NCI-H1694 treated with DMSO at 0.1 percent for 48 hours (cell line): ENCODE results near the gene PLA2G4F.

Experiments used
- DNase-seq: peaks from one replicate; lab custom pipeline; 2025; lab: John Stamatoyannopoulos, UW

The PLA2G4F gene

DNA sequence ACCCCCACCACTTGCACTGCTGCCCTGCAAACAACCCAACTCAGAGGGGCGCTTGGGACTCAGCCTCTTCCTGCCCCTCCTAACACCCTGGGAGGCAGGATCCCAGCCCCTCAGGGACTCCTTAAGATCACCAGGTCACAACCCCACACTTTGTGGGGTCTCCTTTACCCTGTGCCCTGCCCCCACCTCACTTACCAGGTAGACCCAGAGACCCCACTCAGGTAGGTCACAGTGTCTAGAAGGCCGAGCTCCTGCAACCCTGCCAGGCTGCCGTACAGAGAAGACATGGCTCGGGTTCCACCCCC, 9.1 kb downstream of the PLA2G4F start:
- DNase-seq: no peak

DNA sequence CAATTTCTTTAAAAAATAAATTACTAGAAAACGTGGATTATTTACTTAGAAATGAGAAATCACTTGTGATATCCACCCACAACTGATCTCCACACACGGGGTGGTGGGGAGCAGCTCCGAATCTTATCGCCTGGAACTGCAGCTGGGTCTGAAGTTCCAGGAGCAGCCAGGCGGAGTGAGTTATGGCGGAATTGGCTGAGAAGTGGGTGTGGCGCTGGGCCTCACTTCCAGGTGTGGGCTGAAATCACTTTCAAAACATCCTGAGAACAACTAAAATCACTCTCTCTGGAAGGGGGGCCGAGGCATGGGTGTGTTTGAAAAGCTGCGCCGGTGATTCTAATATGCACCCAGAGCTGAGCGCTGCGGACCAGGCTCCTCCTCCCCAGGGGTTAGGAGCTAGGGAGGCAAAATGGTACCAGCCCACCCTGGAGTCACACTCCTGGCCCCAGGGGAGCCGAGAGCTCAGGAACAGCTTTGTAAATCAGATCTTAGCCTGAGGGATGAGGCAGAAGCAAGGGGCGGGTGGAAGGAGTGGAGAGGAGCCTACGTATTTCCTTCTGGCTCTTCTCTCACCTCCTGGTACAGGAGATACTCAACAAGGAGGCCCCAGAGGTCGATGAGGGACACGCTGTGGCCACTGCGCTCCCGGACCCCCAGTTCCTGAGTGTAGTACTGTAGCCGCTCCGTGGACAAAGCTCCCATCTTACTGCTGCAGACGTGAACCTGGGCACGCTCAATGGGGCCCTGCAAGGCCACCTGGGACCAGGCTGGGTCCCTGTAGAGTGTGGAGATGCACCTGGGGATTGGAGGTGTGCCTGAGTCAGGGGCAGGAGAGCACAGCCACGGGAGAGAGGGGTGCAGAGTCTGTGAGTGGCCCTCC, 9.6 kb downstream of the PLA2G4F start:
- DNase-seq: no peak

DNA sequence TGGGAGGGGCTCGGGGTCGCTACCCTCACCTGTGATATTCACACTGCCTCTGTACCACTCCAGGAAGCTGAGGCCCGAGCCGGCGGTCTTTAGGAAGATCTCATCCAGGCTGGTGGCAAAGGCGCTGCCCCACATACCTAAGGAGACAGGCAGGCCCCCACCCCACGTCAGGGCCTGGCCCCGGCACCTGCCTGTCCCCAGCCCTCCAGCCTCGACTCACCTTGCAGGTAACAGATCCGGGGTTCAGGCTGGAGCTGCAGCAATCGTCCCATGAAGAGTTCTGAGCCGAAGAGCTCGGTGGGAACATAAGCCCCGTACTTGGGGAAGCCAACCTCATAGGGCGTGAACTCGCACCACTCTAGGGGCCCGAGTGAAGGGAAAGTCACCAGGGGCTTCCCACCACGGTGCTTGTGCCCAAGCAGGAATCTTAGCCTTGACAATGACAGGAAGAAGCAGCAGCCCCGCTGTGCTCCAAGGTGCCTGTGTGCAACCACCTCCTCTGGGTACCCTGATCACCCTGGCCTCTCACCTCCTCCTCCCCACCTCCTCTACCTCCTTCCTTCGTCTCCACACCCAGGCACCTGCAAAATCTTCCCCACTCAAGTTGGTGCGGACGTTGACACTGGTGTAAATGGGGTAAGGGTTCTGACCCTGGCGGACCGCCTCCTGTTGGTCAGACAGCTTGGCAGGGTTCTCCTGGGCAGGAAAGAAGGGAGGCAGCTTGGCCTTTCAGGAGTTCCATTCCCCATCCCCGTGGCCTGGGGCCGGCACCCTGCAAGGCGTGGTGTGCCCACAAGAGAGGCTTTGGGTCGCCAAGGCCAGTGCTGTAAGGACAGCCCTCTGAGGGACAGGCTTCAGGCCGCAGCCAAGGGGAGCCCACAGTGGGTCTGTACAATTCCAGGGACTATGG, 10.6 kb downstream of the PLA2G4F start:
- no peak for DNase-seq

DNA sequence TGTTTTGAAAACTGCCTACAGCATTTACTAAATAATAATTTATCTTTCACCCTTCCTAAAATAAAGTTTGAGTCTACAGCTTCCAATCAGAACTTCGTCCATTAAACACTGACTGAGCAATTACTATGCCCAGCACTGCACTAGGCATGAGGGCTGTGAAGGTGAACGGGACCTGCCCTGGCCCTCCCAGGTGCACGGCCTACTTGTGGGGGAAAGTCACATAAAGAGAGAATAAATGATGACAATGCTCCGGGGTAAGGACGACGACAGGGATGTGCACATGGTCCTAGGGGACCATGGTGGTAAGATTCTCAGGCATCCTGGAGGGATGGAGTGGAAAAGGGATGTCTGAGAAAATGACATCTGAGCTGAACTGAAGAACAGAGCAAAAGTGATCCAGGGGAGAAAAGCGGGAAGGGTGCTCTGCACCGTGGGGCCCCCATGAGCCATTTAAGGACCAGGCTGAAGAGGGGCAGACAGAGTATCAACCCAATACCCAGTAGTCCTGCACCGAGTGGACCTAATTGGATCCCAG, 11.5 kb downstream of the PLA2G4F start:
- DNase-seq: no peak

DNA sequence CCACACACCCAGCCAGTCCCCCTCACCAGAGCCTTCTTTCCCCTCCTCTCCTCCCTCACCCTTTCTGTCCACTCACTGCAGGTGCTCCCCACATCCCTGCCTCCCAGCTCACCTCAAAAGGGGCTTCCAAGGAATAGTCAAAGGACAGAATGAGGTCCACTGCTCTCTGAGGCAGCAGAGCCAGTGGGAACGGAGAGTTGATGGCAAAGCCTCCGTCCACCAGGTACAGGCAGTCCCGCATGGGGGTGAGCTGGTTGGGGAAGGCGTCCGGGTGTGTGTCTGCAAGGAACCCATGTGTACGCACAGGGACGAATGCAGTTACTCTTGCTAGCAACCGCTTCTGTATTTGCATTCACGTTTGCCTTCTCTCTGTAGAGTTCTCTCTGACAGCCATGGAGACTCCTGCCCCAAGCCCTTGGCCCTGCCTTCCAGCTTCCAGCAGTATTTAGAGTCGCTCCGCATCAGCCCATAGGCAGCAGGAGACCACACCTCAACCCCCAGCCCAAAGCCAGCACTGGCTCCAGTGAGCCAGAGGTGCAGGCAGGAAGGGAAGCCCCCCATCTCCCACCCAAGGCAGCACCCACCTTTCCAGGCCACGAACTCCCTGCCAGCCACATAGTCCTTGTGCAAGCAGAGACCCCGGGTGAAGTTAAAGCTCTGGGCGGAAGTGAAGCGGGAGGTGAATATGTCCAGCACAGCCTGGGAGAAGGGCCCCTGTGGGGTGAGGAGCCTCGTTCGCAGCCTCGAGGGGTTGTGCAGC, 12.4 kb downstream of the PLA2G4F start:
- DNase-seq: no peak

DNA sequence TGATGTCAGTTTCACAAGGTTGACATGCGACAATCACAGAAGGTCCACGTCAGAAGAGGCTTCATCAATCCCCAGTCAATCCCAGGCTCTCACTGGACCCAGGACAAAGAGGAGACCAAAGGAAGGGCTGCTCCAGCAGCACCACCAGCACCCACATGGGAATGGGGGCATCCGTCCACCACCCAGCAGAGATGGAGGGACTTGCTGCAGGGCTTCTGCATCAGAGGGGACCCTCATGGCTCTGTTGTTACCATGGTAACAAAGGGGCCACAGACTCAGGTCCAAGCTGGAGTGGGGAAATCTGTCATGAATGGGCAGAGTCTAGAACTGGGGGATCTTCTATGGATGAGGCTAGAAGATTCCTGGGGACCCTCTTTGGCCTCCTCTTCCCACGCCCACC, 13.1 kb downstream of the PLA2G4F start:
- no peak for DNase-seq

DNA sequence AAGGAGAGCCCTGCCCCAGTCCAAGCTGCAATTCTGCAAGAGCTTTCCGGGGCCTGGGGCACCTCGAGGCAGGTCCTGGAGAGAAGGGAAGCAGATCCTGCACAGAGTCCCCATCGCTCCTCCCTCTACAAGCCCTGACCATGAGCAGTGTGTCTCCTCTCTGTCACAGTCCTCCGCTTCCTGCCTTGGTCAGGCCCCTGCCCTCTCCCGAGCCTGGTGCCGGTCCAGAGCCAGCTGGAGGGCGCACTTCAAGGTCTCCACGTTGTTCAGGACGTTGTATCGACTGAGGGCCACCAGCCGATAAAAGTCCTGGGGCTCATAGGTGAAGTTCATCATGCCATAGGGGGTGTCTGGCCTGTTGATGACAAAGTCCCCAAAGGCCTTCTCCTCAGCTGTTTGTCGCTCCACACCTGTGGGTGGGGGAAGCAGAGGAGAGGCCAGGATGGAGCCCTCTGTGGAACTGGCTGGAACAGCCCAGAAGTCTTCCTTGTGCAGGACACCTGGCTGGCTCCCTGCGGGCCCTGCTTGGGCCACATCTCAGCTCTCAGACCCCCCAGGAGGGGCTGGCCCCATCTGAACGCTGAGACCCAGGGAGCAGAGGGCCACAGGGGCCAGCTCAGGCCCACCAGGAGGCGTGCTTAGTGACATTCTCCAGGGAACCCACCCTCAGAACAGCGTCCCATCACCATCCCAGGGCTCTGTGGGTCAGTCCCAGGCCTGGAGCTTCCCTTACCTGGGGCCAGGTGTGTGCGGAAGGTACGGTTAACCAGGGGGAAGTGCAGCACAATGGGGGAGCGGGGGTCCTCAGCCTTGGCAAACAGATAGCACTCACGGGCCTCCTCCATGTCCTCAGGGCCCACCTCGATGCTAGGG, 14.4 kb downstream of the PLA2G4F start:
- no peak for DNase-seq

DNA sequence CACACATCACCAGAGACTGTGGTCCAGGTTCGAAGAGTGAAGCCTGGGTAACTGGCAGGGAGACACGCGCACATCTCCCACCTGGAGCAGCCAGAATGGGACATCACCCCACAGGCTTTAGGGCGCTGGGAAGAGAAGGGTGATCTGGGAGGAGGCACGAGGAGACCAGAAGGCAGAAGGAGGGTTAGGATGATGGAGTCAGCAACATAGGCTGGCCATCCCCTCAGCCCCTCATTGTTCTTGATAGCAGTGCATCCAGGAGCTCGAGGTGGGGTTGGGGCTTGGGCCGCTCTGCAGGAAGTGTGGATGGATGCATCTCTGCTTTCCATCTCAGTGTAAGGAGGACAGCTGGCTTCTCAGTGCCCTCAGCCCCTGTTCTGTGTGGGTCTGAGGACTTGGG, 15.2 kb downstream of the PLA2G4F start:
- no peak for DNase-seq

DNA sequence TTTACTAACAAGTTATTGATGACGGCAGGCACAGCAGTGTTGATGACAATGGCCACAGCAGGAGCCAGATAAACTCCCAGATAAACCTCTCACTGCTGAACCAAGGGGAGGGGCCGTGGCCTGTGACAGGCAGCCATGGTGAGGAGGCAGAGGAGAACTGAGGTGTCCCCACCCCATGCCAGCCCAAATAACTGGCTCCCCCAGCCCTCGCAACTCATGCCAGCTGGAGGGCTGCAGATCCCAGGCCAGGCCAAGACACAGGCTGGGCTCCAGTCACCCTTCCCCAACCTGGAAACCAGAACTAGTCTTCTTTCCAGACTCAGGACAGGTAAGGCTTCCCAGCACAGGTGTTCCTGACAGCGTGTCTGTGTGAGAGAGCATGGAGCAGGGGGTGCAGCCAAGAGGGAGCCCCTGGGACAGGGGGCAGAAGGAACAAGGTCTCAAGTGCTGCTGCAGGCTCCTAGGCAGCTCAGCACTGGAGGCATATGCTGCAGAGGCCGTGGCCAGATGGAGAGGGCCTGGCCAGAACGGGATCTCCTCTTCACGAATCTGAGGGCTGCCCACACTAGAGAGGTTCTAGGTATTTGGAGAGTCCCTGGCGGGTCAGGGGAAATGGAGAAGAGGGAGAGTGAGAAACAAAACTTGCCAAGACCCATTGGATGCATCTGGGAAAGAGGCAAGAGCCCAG, 15.9 kb downstream of the PLA2G4F start:
- DNase-seq: no peak

DNA sequence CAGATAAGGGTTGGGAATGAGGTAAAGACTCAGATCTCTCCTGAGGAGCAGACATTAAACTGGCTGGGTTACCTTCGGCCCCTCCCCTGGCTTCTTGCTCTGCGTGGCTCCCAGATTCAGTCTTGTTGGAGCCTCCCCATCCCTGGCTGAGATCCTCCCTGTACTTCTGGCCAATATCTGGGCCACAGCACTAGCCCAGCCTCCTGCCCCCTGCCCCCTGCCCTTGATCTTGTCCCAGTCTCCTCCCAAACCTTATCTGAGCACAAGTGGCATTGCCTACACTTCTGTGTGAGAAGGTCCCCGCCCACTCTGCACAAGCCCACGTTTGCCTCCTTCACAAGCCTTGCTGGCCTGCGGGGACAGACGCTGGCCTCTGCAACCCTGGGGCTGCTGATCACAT, 16.8 kb downstream of the PLA2G4F start:
- no peak for DNase-seq

DNA sequence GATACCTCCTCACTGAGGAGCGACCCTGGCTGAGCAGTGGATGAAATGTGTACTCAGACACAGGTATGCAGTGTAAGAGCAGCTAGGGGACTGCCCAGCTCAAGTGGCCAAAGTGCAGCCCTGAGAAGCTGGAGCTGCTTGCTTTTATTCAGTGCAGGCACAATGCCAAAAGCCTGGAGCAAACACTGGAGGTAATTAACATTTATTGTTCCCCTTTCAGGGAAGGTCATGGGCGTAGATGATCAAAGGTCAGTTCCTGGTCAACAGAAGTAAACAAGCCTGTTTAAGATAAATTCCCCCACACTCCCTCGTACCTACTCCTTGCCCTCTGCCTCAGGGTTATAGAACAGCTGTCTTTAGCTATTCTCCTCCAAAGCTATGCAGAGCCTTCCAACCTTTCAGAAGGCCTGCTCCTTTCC, 17.5 kb downstream of the PLA2G4F start:
- no peak for DNase-seq

DNA sequence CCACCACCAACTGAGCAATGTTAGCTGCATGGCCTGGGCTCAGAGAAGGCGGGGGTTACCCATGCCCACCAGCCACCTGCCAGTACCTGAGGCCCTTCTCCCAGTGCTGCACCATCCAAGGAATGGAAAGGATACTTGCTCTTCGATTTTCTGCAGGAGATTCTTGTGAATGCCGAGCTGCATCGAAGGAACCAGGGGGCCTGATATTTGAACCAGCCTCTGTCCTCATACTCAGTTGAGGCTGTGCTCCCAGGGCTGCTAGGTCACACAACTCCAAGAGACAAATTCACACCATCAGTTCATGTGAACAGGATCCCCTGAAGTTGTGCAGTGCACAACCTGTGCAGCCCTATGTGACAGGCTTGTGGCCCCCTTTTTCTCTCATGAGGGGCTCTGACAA, 18.0 kb downstream of the PLA2G4F start:
- no peak for DNase-seq

DNA sequence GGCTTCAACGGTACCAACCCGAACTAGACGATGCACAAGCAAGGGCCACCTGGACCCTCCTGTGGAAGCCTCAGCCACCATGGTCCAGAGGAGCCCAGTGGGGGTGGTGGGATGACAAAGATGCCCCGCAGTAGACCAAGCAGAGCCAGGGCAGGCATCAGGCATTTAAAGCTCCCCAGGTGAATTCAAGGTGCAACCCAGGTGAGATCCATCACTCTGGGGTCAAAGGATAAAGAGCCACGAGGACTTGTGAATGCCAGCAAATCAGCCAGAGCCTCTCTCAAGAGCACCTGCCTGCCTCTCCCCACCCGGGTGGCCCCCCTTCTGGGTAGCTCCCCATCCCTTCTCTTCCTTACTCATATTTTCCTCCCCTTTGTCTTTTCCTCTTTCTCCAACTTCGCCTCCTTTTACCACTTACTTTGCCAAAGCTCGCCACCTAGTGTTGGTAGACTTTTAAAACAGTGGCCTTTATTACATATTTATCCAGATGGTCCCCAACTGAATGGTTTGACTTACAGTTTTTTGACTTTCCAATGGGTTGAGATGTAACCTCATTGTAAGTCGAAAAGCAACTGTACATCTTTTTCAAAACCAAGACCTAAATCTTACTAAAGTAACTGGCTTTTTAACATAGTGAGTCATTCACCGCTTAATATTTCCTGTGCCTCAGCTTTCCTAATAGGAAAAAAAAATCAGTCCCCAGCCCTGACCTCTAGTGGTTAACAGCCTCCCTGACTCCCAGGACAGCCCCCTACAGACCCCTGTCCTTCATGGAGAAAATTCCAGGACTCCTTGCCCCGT, 18.8 kb downstream of the PLA2G4F start:
- peak; percentile 40 for DNase-seq

DNA sequence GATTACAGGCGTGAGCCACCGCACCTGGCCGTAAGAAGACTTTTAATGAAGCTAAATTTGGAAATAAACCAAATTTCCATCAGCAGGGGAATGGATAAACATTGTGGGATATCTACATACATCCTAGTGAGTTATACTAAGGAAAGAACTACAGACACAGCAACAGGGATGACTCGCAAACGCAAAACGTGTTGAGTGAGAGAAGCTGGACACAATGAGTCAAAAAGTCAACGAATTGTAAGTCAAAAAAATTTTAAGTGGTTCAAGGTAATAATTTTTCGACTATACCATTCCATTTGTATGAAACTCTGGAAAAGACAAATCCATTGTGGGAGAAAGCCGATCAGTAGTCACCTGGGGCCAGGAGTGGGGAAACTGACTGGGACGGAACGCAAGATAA, 19.9 kb downstream of the PLA2G4F start:
- no peak for DNase-seq

DNA sequence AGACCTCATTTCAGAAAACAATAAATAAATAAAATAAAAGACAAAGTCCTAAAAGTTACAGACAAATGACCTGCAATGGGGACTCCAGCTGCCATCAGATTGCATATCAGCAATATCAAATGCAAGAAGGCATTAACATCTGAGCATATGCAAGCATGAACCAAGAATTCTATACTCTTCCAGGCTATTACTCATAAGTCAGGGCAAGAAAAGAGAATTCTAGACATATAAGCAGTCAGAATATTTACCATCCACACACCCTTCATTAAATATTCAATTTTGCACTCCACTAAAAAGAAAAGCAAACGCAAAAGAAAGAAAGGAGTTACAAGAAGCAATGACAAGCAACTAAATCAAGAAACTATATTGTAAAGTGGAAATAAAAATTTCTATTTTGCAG, 21.1 kb downstream of the PLA2G4F start:
- no peak for DNase-seq

DNA sequence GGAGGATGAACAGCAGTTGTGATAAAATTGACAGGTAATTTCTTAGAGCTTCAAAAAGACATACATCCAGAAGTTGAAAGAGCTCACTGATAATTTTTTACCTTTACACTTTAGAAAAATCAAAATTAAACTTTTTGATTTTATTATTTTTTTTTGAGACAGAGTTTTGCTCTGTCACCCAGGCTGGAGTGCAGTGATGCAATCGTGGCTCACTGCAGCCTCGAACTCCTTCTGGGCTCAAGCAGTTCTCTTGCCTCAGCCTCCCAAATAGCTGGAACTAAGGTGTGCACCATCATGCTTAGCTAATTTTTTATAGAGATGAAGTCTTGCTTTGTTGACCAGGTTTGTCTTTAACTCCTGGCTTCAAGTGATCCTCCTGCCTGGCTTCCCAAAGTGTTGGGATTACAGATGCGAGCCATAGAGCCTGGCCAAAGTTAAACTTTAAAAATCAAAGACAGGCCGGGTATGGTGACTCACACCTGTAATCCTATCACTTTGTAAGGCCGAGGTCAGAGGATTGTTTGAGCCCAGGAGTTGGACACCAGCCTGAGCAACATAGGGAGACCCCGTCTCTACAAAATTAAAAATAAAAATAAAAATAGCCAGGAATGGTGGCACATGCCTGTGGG, 21.7 kb downstream of the PLA2G4F start:
- no peak for DNase-seq

DNA sequence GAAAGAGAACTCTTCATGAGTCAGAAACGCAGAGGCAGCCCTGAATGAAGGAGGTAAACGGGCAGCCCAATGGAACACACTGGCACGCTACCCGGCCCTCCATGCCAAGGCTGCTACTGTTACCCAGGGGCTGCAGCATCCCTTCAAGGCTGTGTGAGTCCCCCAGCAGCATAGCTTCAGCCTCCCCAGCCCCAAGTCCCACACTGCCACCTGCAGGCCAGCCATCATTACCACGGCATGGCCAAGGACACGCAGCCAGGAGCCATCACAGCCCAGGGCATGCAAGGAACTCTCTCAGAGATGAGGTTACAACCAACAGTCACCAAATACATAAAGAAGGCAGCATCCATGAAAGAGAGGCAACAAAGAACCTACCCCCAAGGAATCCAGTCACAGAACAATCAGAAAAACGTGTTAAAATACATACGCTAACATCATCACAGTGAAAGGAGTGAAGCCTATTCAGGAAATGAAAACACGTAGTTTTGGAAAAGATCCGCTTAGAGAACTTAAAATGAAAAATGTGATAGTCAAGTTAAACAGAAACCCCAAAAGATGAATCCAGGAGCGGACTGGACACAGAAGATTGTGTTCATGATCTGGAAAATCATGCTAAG, 22.4 kb downstream of the PLA2G4F start:
- peak; percentile 10 for DNase-seq

DNA sequence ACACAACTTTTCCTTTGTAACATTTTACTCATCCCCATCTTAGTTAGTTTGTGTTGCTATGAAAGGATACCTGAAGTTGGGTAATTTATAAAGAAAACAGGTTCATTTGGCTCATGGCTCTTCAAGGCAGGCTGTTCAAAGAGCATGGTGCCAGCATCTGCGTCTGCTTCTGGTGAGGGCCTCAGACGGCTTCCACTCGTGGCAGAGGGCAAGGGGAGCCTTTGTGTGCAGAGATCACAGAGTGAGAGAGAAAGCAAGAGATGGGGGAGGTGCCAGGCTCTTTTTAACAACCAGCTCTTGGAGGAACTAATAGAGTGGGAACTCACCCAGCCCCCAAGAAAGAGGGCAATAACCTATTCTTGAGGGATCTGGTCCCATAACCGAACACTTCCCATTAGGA, 23.1 kb downstream of the PLA2G4F start:
- DNase-seq: no peak
